Stimulated activated CD4-positive, alpha-beta T cell treated with anti-CD3 and anti-CD28 coated beads, Interleukin-15, amount 100 ng/mL, for 24 hours (primary cell): ENCODE data around the gene GABBR2.
A peak's percentile ranks its signal among the peaks of the same experiment; 100 is the strongest.
"Not testable (repeated sequence)": the region's sequence is repeated elsewhere in the genome, so short reads cannot be mapped to it uniquely, and the experiment has no call there.

ENCODE experiments used
- DNase-seq: peaks from one replicate; pipeline ENCODE4 v3.0.0-alpha.2; 2020

GABBR2 gene

GRCh38 chr9:98536542-98537173, 172.1 kb downstream of the GABBR2 start:
- peak; percentile 52 for DNase-seq

GRCh38 chr9:98533866-98534265, 174.9 kb downstream of the GABBR2 start:
- no peak for DNase-seq

- DNase-seq = no peak
Observed at GRCh38 chr9:98533132-98533531, 175.6 kb downstream of the GABBR2 start.

- no peak for DNase-seq
Observed at GRCh38 chr9:98532574-98532973, 176.2 kb downstream of the GABBR2 start.

DNA sequence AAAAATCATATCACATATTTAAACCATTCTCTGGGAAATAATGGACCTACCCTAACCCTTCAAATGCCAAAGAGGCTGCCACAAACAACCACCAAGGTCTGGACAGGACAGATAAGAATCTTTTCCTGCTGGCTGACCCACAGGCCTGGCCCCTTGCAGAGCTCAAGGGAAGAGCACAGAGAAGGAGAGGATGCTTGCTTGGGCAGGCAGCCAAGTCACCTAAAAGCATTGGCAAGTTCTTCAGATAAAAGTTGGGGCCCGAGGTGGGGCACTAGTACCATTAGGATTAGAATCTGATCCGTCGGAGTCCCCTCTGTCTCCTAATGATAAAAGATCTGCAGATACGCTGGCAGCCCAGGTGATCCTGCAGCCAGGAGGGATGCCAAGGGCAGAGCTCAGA, 176.6 kb downstream of the GABBR2 start:
- no peak for DNase-seq

DNA sequence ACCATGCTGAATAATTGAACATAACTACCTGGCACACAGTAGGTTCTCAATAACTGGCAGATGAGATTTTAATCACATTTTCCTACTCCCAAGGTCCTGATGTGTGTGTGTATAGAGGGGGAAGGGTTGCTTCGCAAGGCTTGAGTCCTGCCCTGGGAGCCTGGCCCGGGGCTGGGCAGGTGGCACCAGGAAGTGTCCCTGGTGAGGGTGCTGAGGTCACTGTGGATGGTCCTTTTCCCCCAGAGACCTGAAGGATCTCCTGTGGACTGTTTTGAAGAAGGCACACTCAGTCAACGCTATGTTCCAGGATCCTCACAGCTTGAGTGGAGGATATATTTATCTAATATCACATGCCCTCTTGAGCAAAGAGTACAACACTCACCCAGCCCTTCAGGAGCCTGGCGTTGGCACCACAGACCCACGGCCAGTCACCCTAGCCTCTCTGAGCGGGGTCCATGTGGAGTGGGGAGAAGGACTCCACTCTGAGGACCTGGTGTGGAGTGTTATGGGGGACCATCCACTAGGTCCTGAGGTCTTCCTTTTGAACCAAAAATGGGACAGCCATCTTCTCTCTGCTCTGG, 177.8 kb downstream of the GABBR2 start:
- DNase-seq = no peak

GRCh38 chr9:98530275-98530674, 178.5 kb downstream of the GABBR2 start:
- no peak for DNase-seq

GRCh38 chr9:98529841-98530240, 178.9 kb downstream of the GABBR2 start:
- DNase-seq = no peak

GRCh38 chr9:98523231-98523901, 185.4 kb downstream of the GABBR2 start:
- no peak for DNase-seq

- no peak for DNase-seq
Observed at GRCh38 chr9:98522487-98522886, 186.2 kb downstream of the GABBR2 start.

GRCh38 chr9:98521141-98521540, 187.6 kb downstream of the GABBR2 start:
- no peak for DNase-seq

DNA sequence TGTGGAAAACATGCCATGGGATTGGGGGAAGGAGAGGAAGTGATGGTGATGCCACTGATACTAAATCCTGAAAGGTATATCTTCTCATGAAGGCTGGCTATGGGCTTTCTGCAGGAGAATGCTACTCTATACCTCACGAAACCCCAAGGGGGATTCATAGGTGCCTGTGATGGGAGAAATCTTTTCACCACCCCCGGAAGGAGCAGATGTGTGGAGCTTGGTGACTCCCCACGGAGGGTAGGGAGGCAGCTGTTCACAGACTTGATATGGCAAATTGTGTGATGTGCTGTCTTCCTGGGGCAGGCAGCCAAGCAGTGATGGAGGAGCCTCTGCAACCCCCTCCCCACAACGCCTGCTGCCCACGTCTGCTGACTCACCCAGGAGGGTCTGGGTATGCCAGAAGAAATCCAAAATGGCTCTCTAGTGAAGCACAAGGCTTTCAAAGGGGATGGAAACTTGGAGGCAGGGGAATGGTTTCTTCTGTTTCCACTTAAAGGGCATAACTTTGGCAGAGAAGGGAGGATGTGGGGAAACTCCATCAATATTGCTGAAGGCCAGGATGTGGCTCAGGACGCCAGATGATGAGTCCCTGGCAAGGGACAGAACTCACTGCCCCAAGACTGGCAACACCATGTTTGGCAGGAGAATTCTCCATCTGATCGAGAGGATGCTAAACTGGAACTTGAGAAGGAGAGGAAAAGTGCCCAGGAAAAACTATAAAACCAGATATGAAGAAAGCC, 188.3 kb downstream of the GABBR2 start:
- DNase-seq = no peak

DNA sequence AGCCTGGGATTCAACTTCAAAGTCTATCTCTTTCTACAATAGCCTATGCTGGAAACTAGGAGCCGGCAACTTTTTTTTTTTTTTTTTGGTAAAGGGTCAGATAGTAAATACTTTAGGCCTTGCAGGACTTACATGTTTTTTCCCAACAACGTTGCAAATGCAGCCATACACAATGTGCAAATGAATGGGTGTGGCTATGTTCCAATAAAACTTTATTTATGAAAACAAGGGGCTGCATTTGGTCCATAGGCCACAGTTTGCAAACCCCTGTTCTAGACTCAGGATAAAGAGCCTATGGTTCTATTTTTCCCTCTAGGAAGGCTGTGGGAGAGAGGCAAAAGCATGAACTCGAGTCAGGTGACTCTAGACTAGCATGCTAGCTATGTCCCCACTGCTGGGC, 189.1 kb downstream of the GABBR2 start:
- no peak for DNase-seq

GRCh38 chr9:98518556-98518955, 190.2 kb downstream of the GABBR2 start:
- no peak for DNase-seq

GRCh38 chr9:98517761-98518160, 191.0 kb downstream of the GABBR2 start:
- no peak for DNase-seq

DNA sequence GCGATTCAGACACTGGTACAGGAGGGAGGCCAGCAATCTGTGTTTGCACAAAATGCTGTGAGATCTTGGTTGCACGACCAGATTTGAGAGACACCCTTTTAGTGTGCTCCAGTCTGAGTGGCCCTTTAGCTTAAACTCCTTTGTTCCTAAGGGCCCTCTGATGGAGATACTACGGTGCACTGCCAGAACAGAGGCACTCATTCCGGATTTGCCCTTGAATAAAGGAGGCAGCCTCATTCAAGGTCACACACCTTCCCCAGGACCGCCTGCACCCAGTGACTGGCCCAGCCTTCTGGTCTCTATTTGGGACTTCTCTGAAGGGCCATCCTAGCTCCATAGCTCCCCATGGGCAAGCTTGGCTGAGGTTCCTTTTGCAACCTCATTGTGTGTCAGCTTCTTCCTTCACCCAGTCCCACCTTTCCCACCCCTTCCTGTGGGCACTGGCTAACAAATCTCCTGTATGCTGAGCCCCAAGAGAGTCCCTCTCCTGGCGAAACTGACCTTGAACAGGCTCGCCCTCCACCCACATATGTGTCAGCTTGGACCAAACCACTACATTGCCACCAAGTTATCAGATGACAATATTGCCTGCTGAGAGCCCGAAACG, 191.7 kb downstream of the GABBR2 start:
- no peak for DNase-seq

GRCh38 chr9:98516205-98516896, 192.4 kb downstream of the GABBR2 start:
- DNase-seq = no peak

GRCh38 chr9:98515506-98516204, 193.1 kb downstream of the GABBR2 start:
- DNase-seq = no peak

DNA sequence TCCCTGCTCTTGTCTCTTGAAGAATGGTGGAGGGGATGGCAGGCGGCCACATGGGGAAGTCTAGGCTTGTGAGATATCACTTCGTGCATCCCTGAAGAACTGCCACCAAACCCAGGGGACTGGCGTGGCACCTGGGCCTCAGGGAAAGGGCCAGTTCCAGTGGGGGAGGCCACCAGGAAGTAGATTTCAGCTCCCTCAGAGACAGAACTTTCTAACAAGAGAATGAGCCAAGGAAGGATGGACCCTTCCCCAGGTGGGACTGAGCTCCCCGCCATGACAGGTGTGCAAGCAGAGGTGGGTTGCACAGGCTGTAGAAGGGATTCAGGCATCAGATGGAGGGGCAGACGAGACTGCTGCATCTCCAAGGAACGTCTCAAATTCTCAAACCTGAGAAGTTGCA, 193.9 kb downstream of the GABBR2 start:
- no peak for DNase-seq

GRCh38 chr9:98508217-98508919, 200.4 kb downstream of the GABBR2 start:
- DNase-seq = not testable (repeated sequence)

- DNase-seq = no peak
Observed at GRCh38 chr9:98506422-98507054, 202.2 kb downstream of the GABBR2 start.
